Gastrocnemius medialis (tissue), 4 donors: ENCODE measurements around the gene SENP1. TPM values are rescaled to one million over a fixed set of nuclear protein-coding genes. Genes with fewer than 3 reads are reported as not detected.

ENCODE experiments used
- ATAC-seq, 2 donors: fragments of 150-250 bp; one replicate each; pipeline ENCODE4 v1.9.1; 2016
- DNase-seq, 2 donors: peaks; one replicate each; pipeline ENCODE4 v3.0.0-alpha.2; 2019
- H3K27ac ChIP-seq, 4 donors: fragments of 200-600 bp; sonication (generic); 1 replicate in 1 of 4; 2 replicates in 3 of 4; pipeline ENCODE4 v1.5.1; 2016 to 2018; ENCODE audit warnings: mild to moderate bottlenecking in 2 of 4, moderate library complexity in 1 of 4
- H3K27me3 ChIP-seq, 3 donors: fragments of 200-600 bp; sonication (generic) in 2 of 3; 1 replicate in 1 of 3; 2 replicates in 2 of 3; pipeline versions ENCODE4 v1.5.1 to v1.6.0; 2016 to 2019; ENCODE audit warnings: mild to moderate bottlenecking in 1 of 3, moderate library complexity in 1 of 3
- H3K36me3 ChIP-seq, 2 donors: fragments of 200-600 bp; sonication (generic) in 1 of 2; one replicate each; pipeline ENCODE4 v1.5.1; 2017 to 2018
- H3K4me1 ChIP-seq, 2 donors: fragments of 200-600 bp; sonication (generic) in 1 of 2; one replicate each; pipeline ENCODE4 v1.5.1; 2016 to 2017; ENCODE audit warnings: mild to moderate bottlenecking in 2 of 2
- H3K4me3 ChIP-seq, 4 donors: fragments of 200-600 bp; sonication (generic) in 3 of 4; 1 replicate in 1 of 4; 2 replicates in 3 of 4; pipeline ENCODE4 v1.5.1; 2016 to 2019; ENCODE audit warnings: mild to moderate bottlenecking in 2 of 4
- H3K9me3 ChIP-seq, 3 donors: fragments of 200-600 bp; sonication (generic) in 2 of 3; 1 replicate in 1 of 3; 2 replicates in 2 of 3; pipeline ENCODE4 v1.5.1; 2016 to 2019
- POLR2A ChIP-seq, 2 donors: fragments of 450-650 bp; IDR thresholded peaks; one replicate each; pipeline ENCODE4 v1.6.1; 2017; ENCODE audit warnings: antibody characterized with exemption in 2 of 2, mild to moderate bottlenecking in 2 of 2, moderate library complexity in 2 of 2
- in situ Hi-C, 4 donors: fragments of 200-750 bp; cut with MboI; loops; one replicate each; pipeline versions ENCODE4 v1.15.0 to v1.8.0; 2017; ENCODE audit warnings: low sequenced_read_pairs in 4 of 4
- intact Hi-C: fragments of 100-400 bp; cut with DNase I; formaldehyde crosslinking; loops from one replicate; pipeline ENCODE4 v1.15.1; 2023; ENCODE audit warnings: low total_unique reads
- total RNA-seq, 4 donors: library from RNA; depleted of rRNA; stranded (reverse); fragments of >200 nt; gene quantifications; one replicate each; pipeline versions ENCODE4 v1.1.0 to v1.2.3, GENCODE V29; 2016
- TF ChIP-seq, protein P1 (sequence below), 5 experiments: fragments of 450-650 bp in 3 of 5; fragments of 200-600 bp in 2 of 5; sonication (generic) in 2 of 5; IDR thresholded peaks in 4 of 5; conservative IDR thresholded peaks in 1 of 5; 1 replicate in 4 of 5; 2 replicates in 1 of 5; pipeline ENCODE4 v1.5.1; 2016 to 2019; ENCODE audit warnings: antibody characterized with exemption in 5 of 5, mild to moderate bottlenecking in 3 of 5, moderate library complexity in 3 of 5

Gene SENP1
- total RNA-seq, 4 donors from 2014 or later: 8.7 to 19.1 (median 13.1) TPM

- Histone ChIP-seq H3K4me1 (peaks cover 6 to 16% of the 10 kb centered on the region in 2 donors), H3K4me3 (no peak overlapping the region), H3K36me3 (peaks cover 0 to 10% of the 10 kb centered on the region in 2 donors), H3K27ac (no peak overlapping the region), H3K27me3 (no peaks in the 10 kb centered on the region), H3K9me3 (no peaks in the 10 kb centered on the region)
- in situ Hi-C loops: loop anchor here in 1 of 4 donors (25.0 kb wide), 1 partner anchor 584 kb away; no protein-coding TSS in a partner anchor
- no peak for DNase-seq
- no peak for ATAC-seq
- intact Hi-C loops: no loop called here
- TF ChIP-seq, protein P1, sequence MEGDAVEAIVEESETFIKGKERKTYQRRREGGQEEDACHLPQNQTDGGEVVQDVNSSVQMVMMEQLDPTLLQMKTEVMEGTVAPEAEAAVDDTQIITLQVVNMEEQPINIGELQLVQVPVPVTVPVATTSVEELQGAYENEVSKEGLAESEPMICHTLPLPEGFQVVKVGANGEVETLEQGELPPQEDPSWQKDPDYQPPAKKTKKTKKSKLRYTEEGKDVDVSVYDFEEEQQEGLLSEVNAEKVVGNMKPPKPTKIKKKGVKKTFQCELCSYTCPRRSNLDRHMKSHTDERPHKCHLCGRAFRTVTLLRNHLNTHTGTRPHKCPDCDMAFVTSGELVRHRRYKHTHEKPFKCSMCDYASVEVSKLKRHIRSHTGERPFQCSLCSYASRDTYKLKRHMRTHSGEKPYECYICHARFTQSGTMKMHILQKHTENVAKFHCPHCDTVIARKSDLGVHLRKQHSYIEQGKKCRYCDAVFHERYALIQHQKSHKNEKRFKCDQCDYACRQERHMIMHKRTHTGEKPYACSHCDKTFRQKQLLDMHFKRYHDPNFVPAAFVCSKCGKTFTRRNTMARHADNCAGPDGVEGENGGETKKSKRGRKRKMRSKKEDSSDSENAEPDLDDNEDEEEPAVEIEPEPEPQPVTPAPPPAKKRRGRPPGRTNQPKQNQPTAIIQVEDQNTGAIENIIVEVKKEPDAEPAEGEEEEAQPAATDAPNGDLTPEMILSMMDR (IDR thresholded peaks at IDR 0.05 in 4 of 5, conservative IDR thresholded peaks at IDR 0.05 in 1 of 5): no peak
- TF ChIP-seq POLR2A (IDR thresholded peaks at IDR 0.05): no peak
These were observed 52.8 kb downstream of the SENP1 start for GRCh38 chr12:48053122-48053521.

DNA sequence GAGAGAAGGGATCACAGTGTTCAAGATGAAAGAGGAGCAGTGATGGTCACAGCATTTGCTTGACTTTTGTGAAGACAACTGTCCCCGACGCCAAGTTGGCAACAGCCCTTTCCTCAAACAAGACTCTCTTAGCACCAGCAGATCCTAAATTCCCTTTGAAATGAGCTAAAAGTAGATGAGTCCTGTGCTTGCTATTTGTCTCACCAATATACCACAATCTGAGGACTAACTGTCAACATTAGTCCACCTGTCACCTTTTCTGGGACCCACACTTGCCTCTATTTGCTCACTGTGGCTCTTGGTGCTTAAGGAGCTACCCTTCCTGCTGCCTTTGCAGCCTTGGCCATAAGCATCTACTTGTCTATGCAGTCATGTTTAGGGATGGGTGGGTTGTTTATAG lies 54.2 kb downstream of the SENP1 start:
- Histone ChIP-seq H3K9me3 (no peaks in the 10 kb centered on the region), H3K4me1 (peaks cover 6 to 16% of the 10 kb centered on the region in 2 donors), H3K27me3 (no peaks in the 10 kb centered on the region), H3K4me3 (no peak overlapping the region), H3K36me3 (peaks cover 0 to 23% of the 10 kb centered on the region in 2 donors), H3K27ac (no peak overlapping the region)
- no peak for TF ChIP-seq POLR2A (IDR thresholded peaks at IDR 0.05)
- TF ChIP-seq, protein P1 (IDR thresholded peaks at IDR 0.05 in 4 of 5, conservative IDR thresholded peaks at IDR 0.05 in 1 of 5): no peak
- ATAC-seq: no peak
- no peak for DNase-seq
- intact Hi-C loops: no loop called here
- in situ Hi-C loops: loop anchor here in 1 of 4 donors (25.0 kb wide), 1 partner anchor 586 kb away; no protein-coding TSS in a partner anchor

DNA sequence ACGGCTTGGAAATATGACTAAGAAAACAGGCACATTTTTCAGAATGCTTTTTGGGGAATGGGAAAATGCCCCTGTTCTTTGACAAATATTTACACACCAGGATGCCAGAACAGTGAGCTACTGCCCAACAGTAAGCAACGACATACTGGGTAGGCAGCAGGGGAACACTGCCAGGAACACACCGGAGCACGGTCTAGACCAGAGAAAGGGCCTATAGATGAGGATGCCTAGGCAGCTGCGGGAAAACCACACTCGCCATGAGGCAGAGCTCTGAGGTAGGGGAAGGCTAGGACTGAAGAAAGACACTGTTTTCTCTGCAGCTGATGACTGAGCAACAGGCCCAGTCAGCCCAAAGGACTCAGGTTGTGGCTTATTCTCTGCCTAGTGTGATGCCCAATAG lies 55.7 kb downstream of the SENP1 start:
- in situ Hi-C loops: loop anchor here in 1 of 4 donors (25.0 kb wide), 1 partner anchor 587 kb away; no protein-coding TSS in a partner anchor
- H3K36me3 ChIP-seq: peaks cover 0 to 38% of the 10 kb centered on the region in 2 donors
- ATAC-seq: no peak

GRCh38 chr12:48045965-48046518 lies 59.8 kb downstream of the SENP1 start:
- in situ Hi-C loops (no loop called here), intact Hi-C loops (no loop called here)
- ATAC-seq (no peak), DNase-seq (no peak)
- Histone ChIP-seq H3K4me3 (no peak overlapping the region), H3K27me3 (no peaks in the 10 kb centered on the region), H3K36me3 (peaks cover 0 to 49% of the 10 kb centered on the region in 2 donors), H3K27ac (no peak overlapping the region), H3K4me1 (no peaks in the 10 kb centered on the region), H3K9me3 (no peaks in the 10 kb centered on the region)
- no peak for TF ChIP-seq POLR2A (IDR thresholded peaks at IDR 0.05)
- TF ChIP-seq, protein P1 (IDR thresholded peaks at IDR 0.05 in 4 of 5, conservative IDR thresholded peaks at IDR 0.05 in 1 of 5): no peak

More for the DNA sequence above, 55.7 kb downstream of the SENP1 start:
- TF ChIP-seq POLR2A (IDR thresholded peaks at IDR 0.05): no peak
- TF ChIP-seq, protein P1 (IDR thresholded peaks at IDR 0.05 in 4 of 5, conservative IDR thresholded peaks at IDR 0.05 in 1 of 5): no peak
- H3K4me1 ChIP-seq: peaks cover 6 to 12% of the 10 kb centered on the region in 2 donors
- no peak for DNase-seq
- no peaks in the 10 kb centered on the region for H3K27me3 ChIP-seq
- no peaks in the 10 kb centered on the region for H3K9me3 ChIP-seq
- no peak overlapping the region for H3K4me3 ChIP-seq
- intact Hi-C loops: no loop called here
- no peak overlapping the region for H3K27ac ChIP-seq
